ENCODE data around the gene YJEFN3. TPM values are rescaled to one million over a fixed set of nuclear protein-coding genes. Genes with fewer than 3 reads are reported as not detected.
A peak's percentile ranks its signal among the peaks of the same experiment; 100 is the strongest.

YJEFN3 gene
- total RNA-seq, 8 experiments from 2014 or later = 1.1 to 10.6 (median 4.2) TPM

GRCh38 chr19:19538061-19538784, 9.5 kb downstream of the YJEFN3 start, which contains the start of gene CILP2:
CILP2 (plus strand) TSS chr19:19538265; CDS start chr19:19538350, 85 bp downstream.
- in situ Hi-C loops (cut with MboI; ENCODE audit: low pct_unique_long_range_greater_than_20kb in 2 of 9, low sequenced_read_pairs in 9 of 9, unreplicated experiment in 9 of 9) = loop anchor here in 8 of 9 experiments (10.0 to 25.0 kb wide), 2 partner anchors 99 to 107 kb away; partner anchors contain the start of genes GMIP (in 8 of the 8) and LPAR2 (in 3 of the 8)
- H3K4me3 ChIP-seq = peak within 1 kb of the TSS; percentile 13 to 40 (median 36)
- 0 to 2% methylated on average over 1 to 12 of the region's 56 CpGs; no CpG with 5 or more reads in 8 of the 10 experiments for WGBS, 10 experiments
- ATAC-seq (replicated peaks in 6 of 8) = peak; percentile 5 to 85 (median 64)
- peaks cover 0 to 14% of the 10 kb centered on the region in 2 donors for H3K4me1 ChIP-seq (replicated peaks in 1 of 2)
- no peak within 1 kb of the TSS for H3K27ac ChIP-seq

DNA sequence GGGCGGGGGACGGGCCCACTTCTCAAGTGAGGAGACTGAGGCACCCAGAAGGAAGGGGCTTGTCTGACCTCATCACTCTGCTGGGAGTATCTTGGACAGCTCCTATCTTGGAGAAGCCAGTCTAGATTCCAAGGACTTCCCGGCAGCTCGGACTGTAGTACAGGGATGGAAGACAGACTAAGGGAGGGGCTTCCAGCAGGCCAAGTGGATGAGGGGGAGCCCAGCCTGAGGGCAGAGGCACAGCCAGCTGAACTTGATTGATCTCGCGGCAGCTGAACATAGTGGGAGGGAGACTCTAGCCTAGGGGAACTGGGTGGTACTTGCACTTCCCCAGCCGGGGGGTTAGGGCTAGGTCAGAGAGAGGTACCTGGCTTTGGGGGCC, 10.1 kb downstream of the YJEFN3 start:
- H3K4me3 ChIP-seq = peak overlapping the region in 3 of 5 donors; percentile 36 to 40 (median 38)
- H3K4me1 ChIP-seq (replicated peaks in 1 of 2) = peaks cover 0 to 14% of the 10 kb centered on the region in 2 donors
- peak in 5 of 8 experiments; percentile 1 to 27 (median 6) for ATAC-seq (replicated peaks in 6 of 8)
- WGBS, 10 experiments = 10 to 28% methylated on average over 2 to 6 of the region's 7 CpGs; no CpG with 5 or more reads in 8 of the 10 experiments
- in situ Hi-C loops (cut with MboI; ENCODE audit: low pct_unique_long_range_greater_than_20kb in 2 of 9, low sequenced_read_pairs in 9 of 9, unreplicated experiment in 9 of 9) = loop anchor here in 8 of 9 experiments (10.0 to 25.0 kb wide), 2 partner anchors 99 to 106 kb away; partner anchors contain the start of genes GMIP (in 8 of the 8) and LPAR2 (in 3 of the 8)
- H3K27ac ChIP-seq = no peak overlapping the region

DNA sequence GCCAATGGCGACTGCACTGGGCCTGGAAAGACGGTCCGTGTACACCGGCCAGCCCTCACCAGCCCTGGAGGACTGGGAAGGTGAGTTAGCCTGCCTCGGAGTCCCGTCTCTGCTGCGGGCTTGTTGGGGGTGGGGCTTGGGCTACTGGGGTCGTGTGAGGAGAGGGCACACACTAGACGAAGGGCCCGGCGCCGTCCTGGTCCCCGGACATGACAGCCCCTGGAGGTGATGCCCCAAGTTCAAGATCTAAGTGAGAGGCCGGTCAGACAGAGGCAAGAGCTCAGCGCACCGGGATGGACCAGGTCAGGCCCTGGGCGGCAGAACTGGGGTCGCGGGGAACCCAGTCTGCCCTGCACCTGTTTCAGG, 11.0 kb downstream of the YJEFN3 start:
- ATAC-seq (replicated peaks in 6 of 8) = no peak
- 40% methylated on average over 1 of the region's 19 CpGs; no CpG with 5 or more reads in 9 of the 10 experiments for WGBS, 10 experiments
- H3K4me3 ChIP-seq = no peak overlapping the region
- peaks cover 0 to 14% of the 10 kb centered on the region in 2 donors for H3K4me1 ChIP-seq (replicated peaks in 1 of 2)
- in situ Hi-C loops (cut with MboI; ENCODE audit: low pct_unique_long_range_greater_than_20kb in 2 of 9, low sequenced_read_pairs in 9 of 9, unreplicated experiment in 9 of 9) = loop anchor here in 8 of 9 experiments (10.0 to 25.0 kb wide), 2 partner anchors 98 to 105 kb away; partner anchors contain the start of genes GMIP (in 8 of the 8) and LPAR2 (in 3 of the 8)
- H3K27ac ChIP-seq = no peak overlapping the region

DNA sequence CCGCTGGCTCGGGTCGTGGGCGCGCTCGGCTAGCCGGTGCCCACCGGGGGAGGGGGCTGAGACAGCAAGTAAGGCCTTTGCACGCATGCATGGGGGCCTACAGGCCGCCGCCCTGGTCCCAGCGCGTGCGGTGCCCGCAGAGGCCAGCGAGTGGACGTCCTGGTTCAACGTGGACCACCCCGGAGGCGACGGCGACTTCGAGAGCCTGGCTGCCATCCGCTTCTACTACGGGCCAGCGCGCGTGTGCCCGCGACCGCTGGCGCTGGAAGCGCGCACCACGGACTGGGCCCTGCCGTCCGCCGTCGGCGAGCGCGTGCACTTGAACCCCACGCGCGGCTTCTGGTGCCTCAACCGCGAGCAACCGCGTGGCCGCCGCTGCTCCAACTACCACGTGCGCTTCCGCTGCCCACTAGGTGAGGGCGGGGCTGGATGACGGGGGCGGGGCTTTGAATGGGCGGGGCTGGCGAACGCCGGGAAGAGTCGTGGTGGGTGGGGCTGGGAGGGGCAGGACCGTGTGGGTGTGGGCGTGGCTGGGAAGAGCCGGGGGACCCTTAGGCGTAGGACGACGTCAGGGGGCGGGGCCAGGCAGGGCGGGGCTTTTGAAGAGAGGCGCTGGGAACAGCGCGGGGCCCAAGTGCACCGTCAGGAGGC, 11.5 kb downstream of the YJEFN3 start:
- H3K4me3 ChIP-seq = peak overlapping the region in 4 of 5 donors; percentile 22 to 27 (median 25)
- in situ Hi-C loops (cut with MboI; ENCODE audit: low pct_unique_long_range_greater_than_20kb in 2 of 9, low sequenced_read_pairs in 9 of 9, unreplicated experiment in 9 of 9) = loop anchor here in 3 of 9 experiments (25.0 kb wide), 1 partner anchor 97 kb away; the partner anchor contains the start of genes GMIP (in 3 of the 3) and LPAR2 (in 3 of the 3)
- peak in 7 of 8 experiments; percentile 2 to 61 (median 52) for ATAC-seq (replicated peaks in 6 of 8)
- no peak overlapping the region for H3K27ac ChIP-seq
- 60 to 100% (median 61%) methylated on average over 4 to 18 of the region's 74 CpGs; no CpG with 5 or more reads in 7 of the 10 experiments for WGBS, 10 experiments
- peaks cover 0 to 14% of the 10 kb centered on the region in 2 donors for H3K4me1 ChIP-seq (replicated peaks in 1 of 2)

- peaks cover 0 to 14% of the 10 kb centered on the region in 2 donors for H3K4me1 ChIP-seq (replicated peaks in 1 of 2)
- WGBS, 10 experiments = no CpG with 5 or more reads among the region's 45 CpGs
- in situ Hi-C loops (cut with MboI; ENCODE audit: low pct_unique_long_range_greater_than_20kb in 2 of 9, low sequenced_read_pairs in 9 of 9, unreplicated experiment in 9 of 9) = loop anchor here in 3 of 9 experiments (25.0 kb wide), 1 partner anchor 96 kb away; the partner anchor contains the start of genes GMIP (in 3 of the 3) and LPAR2 (in 3 of the 3)
- no peak overlapping the region for H3K27ac ChIP-seq
- ATAC-seq (replicated peaks in 6 of 8) = peak in 7 of 8 experiments; percentile 13 to 79 (median 66)
- peak overlapping the region in 4 of 5 donors; percentile 22 to 27 (median 25) for H3K4me3 ChIP-seq
Observed at GRCh38 chr19:19540715-19541515, 12.2 kb downstream of the YJEFN3 start.

GRCh38 chr19:19541616-19542015, 12.9 kb downstream of the YJEFN3 start:
- 83% methylated on average over 2 of the region's 16 CpGs; no CpG with 5 or more reads in 9 of the 10 experiments for WGBS, 10 experiments
- peaks cover 0 to 14% of the 10 kb centered on the region in 2 donors for H3K4me1 ChIP-seq (replicated peaks in 1 of 2)
- in situ Hi-C loops (cut with MboI; ENCODE audit: low pct_unique_long_range_greater_than_20kb in 2 of 9, low sequenced_read_pairs in 9 of 9, unreplicated experiment in 9 of 9) = loop anchor here in 3 of 9 experiments (25.0 kb wide), 1 partner anchor 96 kb away; the partner anchor contains the start of genes GMIP (in 3 of the 3) and LPAR2 (in 3 of the 3)
- no peak for ATAC-seq (replicated peaks in 6 of 8)
- peak overlapping the region in 1 of 5 donors; percentile 27 for H3K4me3 ChIP-seq
- no peak overlapping the region for H3K27ac ChIP-seq

- peaks cover 0 to 14% of the 10 kb centered on the region in 2 donors for H3K4me1 ChIP-seq (replicated peaks in 1 of 2)
- no peak overlapping the region for H3K4me3 ChIP-seq
- no peak overlapping the region for H3K27ac ChIP-seq
- 83 to 100% (median 100%) methylated on average over 1 to 3 of the region's 12 CpGs; no CpG with 5 or more reads in 6 of the 10 experiments for WGBS, 10 experiments
- in situ Hi-C loops (cut with MboI; ENCODE audit: low pct_unique_long_range_greater_than_20kb in 2 of 9, low sequenced_read_pairs in 9 of 9, unreplicated experiment in 9 of 9) = loop anchor here in 3 of 9 experiments (25.0 kb wide), 1 partner anchor 95 kb away; the partner anchor contains the start of genes GMIP (in 3 of the 3) and LPAR2 (in 3 of the 3)
- ATAC-seq (replicated peaks in 6 of 8) = no peak
Observed at GRCh38 chr19:19542507-19542906, 13.8 kb downstream of the YJEFN3 start.

DNA sequence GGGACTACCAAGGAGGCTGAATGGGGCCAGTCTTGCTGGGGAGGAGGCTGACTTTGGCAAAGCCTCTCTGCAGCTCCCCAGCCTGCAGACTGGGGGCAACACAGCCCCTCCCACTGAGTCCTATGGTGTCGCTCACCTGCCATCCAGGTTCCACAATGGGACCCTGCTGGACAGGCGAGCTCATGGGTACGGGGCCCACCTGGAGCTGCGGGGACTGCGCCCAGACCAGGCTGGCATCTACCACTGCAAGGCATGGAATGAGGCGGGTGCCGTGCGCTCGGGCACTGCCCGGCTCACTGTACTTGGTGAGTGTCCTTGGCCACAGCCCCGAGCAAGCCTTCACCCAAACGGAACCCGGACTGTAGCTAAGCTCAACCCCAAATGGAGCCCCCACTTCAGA, 14.4 kb downstream of the YJEFN3 start:
- no peak for ATAC-seq (replicated peaks in 6 of 8)
- WGBS, 10 experiments = 80 to 100% (median 98%) methylated on average over 2 to 8 of the region's 13 CpGs; no CpG with 5 or more reads in 7 of the 10 experiments
- Histone ChIP-seq H3K4me3 (no peak overlapping the region), H3K4me1 (replicated peaks in 1 of 2) (peaks cover 0 to 14% of the 10 kb centered on the region in 2 donors), H3K27ac (no peak overlapping the region)
- in situ Hi-C loops (cut with MboI; ENCODE audit: low pct_unique_long_range_greater_than_20kb in 2 of 9, low sequenced_read_pairs in 9 of 9, unreplicated experiment in 9 of 9) = loop anchor here in 3 of 9 experiments (25.0 kb wide), 1 partner anchor 94 kb away; the partner anchor contains the start of genes GMIP (in 3 of the 3) and LPAR2 (in 3 of the 3)

GRCh38 chr19:19543640-19544039, 14.9 kb downstream of the YJEFN3 start:
- peaks cover 0 to 12% of the 10 kb centered on the region in 2 donors for H3K4me1 ChIP-seq (replicated peaks in 1 of 2)
- no peak overlapping the region for H3K27ac ChIP-seq
- no peak overlapping the region for H3K4me3 ChIP-seq
- 100% methylated on average over 1 of the region's 19 CpGs; no CpG with 5 or more reads in 9 of the 10 experiments for WGBS, 10 experiments
- ATAC-seq (replicated peaks in 6 of 8) = no peak
- in situ Hi-C loops (cut with MboI; ENCODE audit: low pct_unique_long_range_greater_than_20kb in 2 of 9, low sequenced_read_pairs in 9 of 9, unreplicated experiment in 9 of 9) = loop anchor here in 3 of 9 experiments (25.0 kb wide), 1 partner anchor 94 kb away; the partner anchor contains the start of genes GMIP (in 3 of the 3) and LPAR2 (in 3 of the 3)

GRCh38 chr19:19544257-19544953, 15.7 kb downstream of the YJEFN3 start:
- no peak for ATAC-seq (replicated peaks in 6 of 8)
- H3K4me3 ChIP-seq = no peak overlapping the region
- in situ Hi-C loops (cut with MboI; ENCODE audit: low pct_unique_long_range_greater_than_20kb in 2 of 9, low sequenced_read_pairs in 9 of 9, unreplicated experiment in 9 of 9) = loop anchor here in 3 of 9 experiments (25.0 kb wide), 1 partner anchor 93 kb away; the partner anchor contains the start of genes GMIP (in 3 of the 3) and LPAR2 (in 3 of the 3)
- WGBS, 10 experiments = 85 to 95% methylated on average over 3 to 8 of the region's 75 CpGs; no CpG with 5 or more reads in 8 of the 10 experiments
- H3K27ac ChIP-seq = no peak overlapping the region
- H3K4me1 ChIP-seq (replicated peaks in 1 of 2) = peaks cover 0 to 9% of the 10 kb centered on the region in 2 donors
